Smooth muscle cell of the brain vasculature (primary cell): ENCODE results near the gene C2CD4D.

Experiments used
- DNase-seq: peaks from one replicate; pipeline ENCODE4 v3.0.0-alpha.2; 2012; ENCODE audit warnings: low read depth, low spot score

Gene C2CD4D

DNA sequence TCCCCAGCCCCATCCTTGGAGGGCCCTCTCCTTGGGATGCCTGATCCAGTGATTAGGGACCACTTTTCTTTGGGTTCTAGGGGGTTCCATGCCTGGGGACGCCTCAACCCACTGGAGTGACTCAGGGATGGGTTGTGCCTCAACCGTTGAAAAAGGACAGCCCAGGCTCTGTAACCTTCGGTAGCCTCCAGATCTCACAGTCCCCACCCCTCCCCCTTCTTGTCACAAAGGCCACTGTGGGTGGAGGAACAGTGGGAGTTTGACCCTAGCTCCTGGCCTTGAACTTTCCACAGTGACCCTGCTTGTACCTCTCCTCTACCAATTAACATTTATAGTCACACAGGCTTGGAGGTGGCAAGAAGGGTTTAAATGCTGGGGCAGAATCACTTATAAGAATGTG, 5.4 kb downstream of the C2CD4D start:
- no peak for DNase-seq

DNA sequence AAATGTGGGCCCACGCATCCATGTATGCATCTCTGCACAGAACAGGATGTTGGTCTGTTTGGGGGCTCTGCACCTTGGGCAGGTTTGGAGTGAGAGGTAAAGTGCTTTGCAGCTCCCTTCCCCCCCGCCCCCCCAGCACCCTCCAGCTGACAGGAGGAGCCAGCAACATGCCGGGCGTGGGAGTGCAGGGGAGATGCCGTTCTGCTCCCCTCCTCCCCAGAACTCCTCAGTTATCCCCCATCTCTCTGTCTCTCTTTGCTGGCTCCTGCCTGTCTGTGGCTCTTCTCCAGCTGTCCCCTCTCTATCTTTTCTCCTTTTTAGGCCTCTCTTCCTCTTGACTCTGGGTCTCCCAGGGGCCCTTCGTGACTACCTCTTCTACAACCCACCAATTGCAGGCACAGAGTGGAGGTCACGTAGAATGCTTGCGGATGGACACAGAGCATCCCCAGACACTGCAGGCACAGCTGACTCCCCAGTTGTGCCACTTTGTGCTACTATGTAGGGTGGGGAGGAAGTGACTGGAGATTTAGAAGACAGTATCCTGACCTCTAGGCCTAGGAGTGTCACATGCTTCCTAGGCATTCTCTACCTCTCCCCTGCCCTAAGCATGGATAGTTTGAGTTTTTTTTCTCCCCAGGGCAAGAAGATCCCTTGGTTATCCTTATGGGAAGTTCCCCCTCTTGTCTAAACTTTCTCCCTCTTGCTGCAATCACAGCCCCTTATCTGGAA, 6.3 kb downstream of the C2CD4D start:
- no peak for DNase-seq

DNA sequence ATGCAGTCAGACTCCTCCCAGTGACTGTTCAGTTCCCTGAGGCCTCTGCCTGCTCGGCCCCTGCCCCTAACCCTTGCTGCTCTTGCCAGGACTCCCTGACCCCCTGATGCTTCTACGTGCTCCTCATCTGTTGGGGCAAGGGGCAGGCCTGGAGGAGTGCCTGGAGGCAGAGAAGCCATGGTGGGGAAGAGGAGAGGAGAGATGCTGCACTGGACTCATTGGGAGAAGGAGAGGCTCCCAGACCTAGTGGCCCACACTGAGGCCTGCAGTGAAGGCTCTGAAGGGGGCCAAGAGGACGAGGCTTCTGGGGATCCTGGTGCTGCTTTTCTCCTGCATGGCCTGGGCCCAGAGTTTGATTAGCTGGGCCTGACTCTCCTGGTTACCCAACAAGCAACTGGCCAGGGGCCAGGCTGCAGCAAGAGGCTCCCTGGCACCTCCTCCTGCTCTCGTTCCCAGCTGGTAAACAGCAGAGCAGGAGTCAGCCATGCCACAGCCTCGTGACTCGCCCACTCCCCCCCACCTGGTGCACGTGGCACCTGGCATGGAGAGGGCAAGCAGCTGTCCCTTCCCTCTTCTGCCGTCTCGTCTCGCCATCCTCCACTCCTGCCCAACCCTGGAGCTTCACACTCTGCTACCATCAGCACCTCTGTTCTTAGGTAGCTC, 7.2 kb downstream of the C2CD4D start:
- no peak for DNase-seq

DNA sequence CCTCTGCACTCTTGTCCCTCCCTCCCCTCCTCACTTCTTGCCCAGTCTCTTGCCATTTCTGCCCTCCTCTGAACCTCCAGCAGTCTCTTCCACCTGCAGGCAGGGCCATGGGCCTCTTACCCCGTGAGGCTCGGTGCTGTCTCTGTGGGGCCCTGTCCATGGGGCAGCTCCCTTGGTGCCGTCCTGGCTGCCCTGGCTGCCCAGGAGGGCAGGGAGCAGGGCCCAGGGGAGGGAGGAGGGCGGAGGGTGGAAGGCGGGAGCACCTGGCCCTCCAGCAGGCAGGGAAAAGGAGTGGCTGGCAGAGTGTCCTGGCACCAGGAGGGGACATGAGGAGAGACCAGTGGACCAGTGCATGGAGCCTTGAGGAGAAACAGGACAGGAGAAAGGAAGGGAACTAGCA, 8.0 kb downstream of the C2CD4D start, which contains the start of gene RORC:
Gene RORC (minus strand): TSS at position 198 of the 400 bp plus-strand sequence. CDS start 38 bp downstream, at position 160.
- DNase-seq, result no peak

DNA sequence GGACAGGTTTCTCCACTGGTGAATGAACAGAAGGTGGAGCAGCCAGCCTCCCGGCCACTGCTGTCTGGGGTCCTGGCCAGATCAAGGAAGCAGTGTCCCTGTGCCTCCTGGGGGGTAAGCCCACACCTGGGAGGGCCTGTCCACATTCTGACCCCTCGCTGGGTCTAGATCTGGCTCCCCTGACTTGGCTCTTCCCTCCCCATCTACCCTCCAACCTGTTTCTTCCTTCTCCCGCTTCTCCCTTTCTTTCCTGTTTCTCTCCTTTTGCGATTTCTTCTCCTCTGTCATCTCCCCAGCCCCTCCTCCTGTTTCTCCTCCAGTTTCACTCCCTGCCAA, 8.4 kb downstream of the C2CD4D start:
- DNase-seq, result no peak

- DNase-seq, result no peak
These were observed 9.6 kb downstream of the C2CD4D start for GRCh38 chr1:151830055-151830454.

GRCh38 chr1:151829352-151830046, 10.1 kb downstream of the C2CD4D start:
- DNase-seq, result no peak

GRCh38 chr1:151828921-151829320, 10.7 kb downstream of the C2CD4D start:
- DNase-seq, result no peak

DNA sequence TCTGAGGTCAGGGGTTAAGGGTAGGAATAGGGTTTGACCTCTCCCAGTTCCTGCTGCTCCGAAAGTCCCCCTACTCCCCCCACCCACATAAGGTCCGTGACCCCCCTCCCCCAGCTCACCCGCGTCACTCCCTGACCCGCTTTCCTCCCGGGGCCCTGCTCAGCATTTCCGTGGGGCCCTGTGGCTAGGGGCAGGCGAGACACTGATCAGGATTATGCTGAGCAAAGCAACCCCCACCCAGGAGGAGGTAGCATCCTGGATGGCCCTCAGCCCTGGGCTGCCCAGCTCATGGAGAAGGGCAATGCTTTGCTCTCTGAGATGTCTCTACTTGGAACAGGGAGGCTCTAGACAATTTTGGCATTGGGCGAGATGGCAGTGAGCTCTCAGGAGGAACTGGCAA, 11.8 kb downstream of the C2CD4D start:
- no peak for DNase-seq

DNA sequence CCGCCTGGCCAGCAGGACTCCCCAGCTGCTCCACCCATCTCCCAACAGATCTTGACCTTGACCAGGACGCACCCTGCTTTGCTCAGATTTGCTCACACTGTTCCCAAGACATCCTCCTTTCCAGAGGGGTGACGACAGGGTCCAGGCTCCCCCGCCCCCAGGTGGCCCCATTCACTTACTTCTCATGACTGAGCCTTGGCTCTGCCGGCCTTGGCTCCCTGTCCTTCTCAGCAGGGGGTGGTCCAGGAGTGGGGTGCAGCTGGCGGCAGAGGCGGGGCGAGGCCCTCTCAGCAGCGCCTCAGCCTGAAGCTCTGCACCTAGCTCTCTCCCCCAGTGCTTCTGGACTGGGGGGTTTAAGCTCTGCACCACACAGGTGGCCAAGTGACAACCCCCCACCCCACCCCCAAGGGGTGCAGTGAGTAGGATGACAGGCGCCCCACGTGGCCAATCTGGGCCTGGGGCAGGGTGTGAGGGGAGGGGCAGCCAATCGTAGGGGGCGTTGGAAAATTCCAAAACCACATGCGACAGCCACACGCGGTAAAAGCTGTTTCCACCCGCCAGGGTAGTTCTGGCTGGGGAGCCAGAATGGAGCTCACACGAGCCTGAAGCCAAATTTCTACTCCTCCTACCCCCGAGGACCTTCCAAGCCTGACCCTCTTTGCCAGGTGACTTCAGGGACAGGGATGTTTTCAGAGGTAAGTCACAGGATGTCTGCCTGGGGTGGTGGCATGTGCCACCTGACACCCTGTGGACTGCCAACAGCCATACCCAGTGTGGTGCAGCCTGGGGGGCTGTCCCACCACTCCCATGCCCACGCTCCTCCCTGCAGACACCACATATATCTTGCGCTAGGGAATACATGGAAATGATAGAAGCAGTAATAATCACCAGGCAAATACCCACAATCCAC, 13.6 kb downstream of the C2CD4D start:
- no peak for DNase-seq

DNA sequence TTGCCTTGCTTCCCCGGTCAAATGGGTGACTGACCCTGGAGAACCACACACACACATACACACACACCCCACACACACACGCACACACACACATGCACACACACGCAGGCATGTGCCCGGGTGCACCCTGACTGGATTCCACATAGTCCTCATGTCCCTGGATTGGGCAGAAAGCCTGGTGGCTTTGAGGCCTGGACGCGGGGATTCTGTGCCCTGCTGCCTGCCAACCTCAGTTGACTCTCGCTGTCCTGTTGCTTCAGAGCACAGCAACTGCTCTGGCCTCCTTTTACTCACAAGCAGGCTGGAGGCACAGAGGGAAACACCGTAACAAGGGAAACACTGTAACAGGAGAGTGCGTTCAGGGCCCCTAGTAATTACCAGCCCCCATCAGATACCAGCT, 14.4 kb downstream of the C2CD4D start:
- no peak for DNase-seq

GRCh38 chr1:151823175-151823574, 16.4 kb downstream of the C2CD4D start:
- no peak for DNase-seq

GRCh38 chr1:151822404-151822803, 17.2 kb downstream of the C2CD4D start:
- no peak for DNase-seq

- DNase-seq, result no peak
These were observed 18.7 kb downstream of the C2CD4D start for GRCh38 chr1:151820940-151821339.

DNA sequence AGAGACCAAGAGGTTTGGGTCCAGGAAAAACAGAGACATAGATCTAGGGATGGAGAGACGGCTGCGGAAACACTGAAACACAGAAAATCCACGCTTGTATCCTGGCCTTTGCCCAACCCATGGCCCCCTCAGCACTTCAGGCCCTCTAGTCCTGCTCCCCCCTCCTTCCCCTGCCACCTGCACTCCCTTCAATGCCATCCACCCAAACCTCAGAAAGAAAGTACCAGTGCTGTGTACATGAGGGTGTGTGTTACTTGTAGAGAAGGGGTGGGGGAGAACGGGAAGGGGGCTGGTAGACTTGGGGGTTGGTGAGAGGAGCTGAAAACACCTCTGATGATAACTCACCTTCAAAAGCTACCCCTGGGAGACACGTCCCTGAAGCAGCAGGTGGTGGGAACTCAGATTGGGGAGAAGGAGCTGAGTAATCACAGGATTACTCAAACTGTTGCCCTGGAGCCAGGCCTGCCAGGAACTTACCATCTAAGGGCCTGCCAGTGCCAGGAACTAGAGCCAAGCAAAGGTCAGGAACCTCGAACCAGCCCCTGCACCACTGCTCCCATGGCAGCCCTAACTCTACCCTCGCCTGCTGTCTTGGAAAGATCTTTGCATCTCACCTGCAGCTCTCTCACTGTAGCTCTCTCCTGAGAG, 19.5 kb downstream of the C2CD4D start:
- no peak for DNase-seq

GRCh38 chr1:151819227-151819835, 20.3 kb downstream of the C2CD4D start:
- no peak for DNase-seq

GRCh38 chr1:151817353-151817730, 22.3 kb downstream of the C2CD4D start:
- no peak for DNase-seq

DNA sequence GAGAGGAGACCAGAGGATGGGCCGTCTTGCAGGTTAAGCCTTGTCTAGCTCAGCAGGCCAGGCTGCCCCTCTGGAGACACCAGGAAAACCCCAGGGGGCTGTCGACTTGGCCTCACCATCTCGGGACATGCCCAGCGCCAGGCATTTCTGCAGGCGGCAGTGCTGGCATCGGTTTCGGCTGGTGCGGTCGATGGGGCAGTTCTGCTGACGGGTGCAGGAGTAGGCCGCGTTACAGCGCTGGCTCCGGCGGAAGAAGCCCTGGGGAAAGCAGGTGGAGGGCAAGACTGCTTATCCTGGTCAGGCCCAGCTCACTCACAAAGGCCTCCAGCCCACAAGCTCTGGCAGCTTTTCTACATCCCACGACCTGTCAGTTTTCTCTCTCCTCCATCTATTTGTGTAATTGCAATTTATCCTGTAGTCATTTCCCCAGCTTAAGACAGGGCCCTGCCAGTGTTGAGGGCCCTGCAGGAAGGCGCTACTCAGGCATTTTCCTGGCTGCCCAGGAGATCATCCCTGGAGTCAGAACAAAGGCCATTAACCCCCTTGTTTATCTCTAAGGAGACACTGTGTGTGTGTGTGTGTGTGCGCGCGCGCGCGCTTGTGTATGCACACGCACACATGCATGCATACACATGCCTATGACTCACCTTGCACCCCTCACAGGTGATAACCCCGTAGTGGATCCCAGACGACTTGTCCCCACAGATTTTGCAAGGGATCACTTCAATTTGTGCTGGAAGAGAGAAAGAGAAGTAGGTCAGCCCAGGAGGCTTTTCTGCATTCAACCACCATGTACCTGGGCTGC, 22.9 kb downstream of the C2CD4D start:
- DNase-seq, result no peak

GRCh38 chr1:151815716-151816327, 23.8 kb downstream of the C2CD4D start:
- no peak for DNase-seq
